Neural crest cell (in vitro differentiated cells): ENCODE results near the gene SLC25A13. TPM values are rescaled to one million over a fixed set of nuclear protein-coding genes. Genes with fewer than 3 reads are reported as not detected.

Source experiments
- DNase-seq: peaks from one replicate; pipeline ENCODE4 v3.0.0; 2021; ENCODE audit warnings: low read depth, mixed read lengths, low spot score
- H3K27ac Mint-ChIP-seq: one replicate; pipeline ENCODE4 v1.8.0; 2021; ENCODE audit warnings: mild to moderate bottlenecking, mixed read lengths; ENCODE audit not compliant: unreplicated experiment
- H3K27me3 Mint-ChIP-seq: 2 replicates; pipeline ENCODE4 v1.8.0; 2021; ENCODE audit warnings: low read depth, mild to moderate bottlenecking, mixed read lengths
- H3K36me3 Mint-ChIP-seq: 2 replicates; pipeline ENCODE4 v1.8.0; 2021; ENCODE audit warnings: low read depth, mild to moderate bottlenecking, mixed read lengths
- H3K4me1 Mint-ChIP-seq: 2 replicates; pipeline ENCODE4 v1.8.0; 2021; ENCODE audit warnings: mixed read lengths
- H3K4me3 Mint-ChIP-seq: one replicate; pipeline ENCODE4 v1.8.0; 2021; ENCODE audit warnings: mild to moderate bottlenecking, mixed read lengths
- H3K9me3 Mint-ChIP-seq: 2 replicates; pipeline ENCODE4 v1.8.0; 2021; ENCODE audit warnings: mixed read lengths
- total RNA-seq: library from RNA; stranded (reverse); gene quantifications from 2 replicates; pipeline ENCODE4 v1.2.1, GENCODE V29; 2021
- TF ChIP-seq, protein P1 (sequence below): fragments of 200-600 bp; sonication (generic); conservative IDR thresholded peaks from 2 replicates; pipeline ENCODE4 v1.5.0; 2021; ENCODE audit warnings: antibody characterized with exemption, mild to moderate bottlenecking

SLC25A13 gene
- total RNA-seq, 1 donor from 2014 or later = 68.3 TPM

DNA sequence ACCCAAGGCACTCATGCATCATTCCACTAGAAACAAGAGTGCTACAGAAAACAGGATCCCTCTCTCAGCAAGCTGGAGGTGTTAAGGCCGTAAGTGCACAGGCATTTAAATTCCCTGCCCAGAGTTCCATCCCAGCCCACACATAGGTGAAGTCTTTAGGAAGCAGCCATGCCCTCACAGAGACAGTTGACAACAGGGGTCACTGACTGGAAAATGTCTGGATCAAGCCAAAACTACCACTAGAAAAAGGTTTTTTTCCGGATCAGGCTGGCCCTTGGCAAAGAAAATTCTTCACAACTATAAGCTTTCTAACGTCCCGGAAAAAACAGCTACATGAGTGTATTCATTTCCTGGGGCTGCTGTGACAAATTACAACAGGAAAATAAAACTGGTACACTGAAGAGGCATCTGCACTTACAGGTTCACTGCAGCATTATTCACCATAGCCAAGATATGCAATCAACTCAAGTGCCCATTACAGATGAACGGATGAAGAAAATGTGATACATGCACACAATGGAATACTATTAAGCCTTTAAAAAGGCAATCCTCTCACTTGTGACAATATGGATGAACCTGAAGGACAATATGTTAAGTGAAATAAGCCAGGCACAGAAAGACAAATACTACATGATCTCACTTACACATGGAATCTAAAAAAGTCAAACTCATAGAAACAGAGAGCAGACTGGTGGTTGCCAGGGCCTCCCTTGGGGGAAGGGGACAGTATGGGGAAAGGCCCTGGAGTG is 52.5 kb downstream of the SLC25A13 start:
- H3K27me3 Mint-ChIP-seq = no peaks in the 10 kb centered on the region
- no peak overlapping the region for H3K27ac Mint-ChIP-seq
- H3K4me1 Mint-ChIP-seq = no peaks in the 10 kb centered on the region

DNA sequence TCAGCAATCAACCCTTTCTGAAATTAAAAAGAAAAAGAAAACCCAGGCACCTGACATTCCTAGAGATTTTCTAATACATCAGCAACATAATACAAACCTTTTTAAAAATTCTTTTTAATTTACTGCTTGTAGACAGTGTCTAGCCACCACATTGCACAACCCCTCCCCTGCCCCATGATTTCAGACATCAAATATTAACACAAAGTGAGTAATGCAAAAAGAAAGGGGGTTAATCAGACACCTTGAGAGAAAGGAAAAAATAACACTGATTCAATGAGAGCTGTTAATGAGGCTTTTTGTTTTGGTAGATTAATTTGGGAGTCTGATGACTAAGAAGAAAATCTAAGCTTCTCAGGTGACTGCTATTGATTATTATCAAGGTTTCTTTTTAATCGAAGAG is 55.3 kb downstream of the SLC25A13 start:
- H3K9me3 Mint-ChIP-seq = peaks cover 11% of the 10 kb centered on the region
- TF ChIP-seq, protein P1, sequence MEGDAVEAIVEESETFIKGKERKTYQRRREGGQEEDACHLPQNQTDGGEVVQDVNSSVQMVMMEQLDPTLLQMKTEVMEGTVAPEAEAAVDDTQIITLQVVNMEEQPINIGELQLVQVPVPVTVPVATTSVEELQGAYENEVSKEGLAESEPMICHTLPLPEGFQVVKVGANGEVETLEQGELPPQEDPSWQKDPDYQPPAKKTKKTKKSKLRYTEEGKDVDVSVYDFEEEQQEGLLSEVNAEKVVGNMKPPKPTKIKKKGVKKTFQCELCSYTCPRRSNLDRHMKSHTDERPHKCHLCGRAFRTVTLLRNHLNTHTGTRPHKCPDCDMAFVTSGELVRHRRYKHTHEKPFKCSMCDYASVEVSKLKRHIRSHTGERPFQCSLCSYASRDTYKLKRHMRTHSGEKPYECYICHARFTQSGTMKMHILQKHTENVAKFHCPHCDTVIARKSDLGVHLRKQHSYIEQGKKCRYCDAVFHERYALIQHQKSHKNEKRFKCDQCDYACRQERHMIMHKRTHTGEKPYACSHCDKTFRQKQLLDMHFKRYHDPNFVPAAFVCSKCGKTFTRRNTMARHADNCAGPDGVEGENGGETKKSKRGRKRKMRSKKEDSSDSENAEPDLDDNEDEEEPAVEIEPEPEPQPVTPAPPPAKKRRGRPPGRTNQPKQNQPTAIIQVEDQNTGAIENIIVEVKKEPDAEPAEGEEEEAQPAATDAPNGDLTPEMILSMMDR = no peak
- no peaks in the 10 kb centered on the region for H3K27me3 Mint-ChIP-seq
- DNase-seq = no peak
- H3K36me3 Mint-ChIP-seq = peaks cover 25% of the 10 kb centered on the region
- no peak overlapping the region for H3K27ac Mint-ChIP-seq
- no peak overlapping the region for H3K4me3 Mint-ChIP-seq
- H3K4me1 Mint-ChIP-seq = no peaks in the 10 kb centered on the region

More for the DNA sequence above, 52.5 kb downstream of the SLC25A13 start:
- H3K36me3 Mint-ChIP-seq = peaks cover 27% of the 10 kb centered on the region
- DNase-seq = no peak
- no peak overlapping the region for H3K4me3 Mint-ChIP-seq
- peaks cover 3% of the 10 kb centered on the region for H3K9me3 Mint-ChIP-seq
- TF ChIP-seq, protein P1 = no peak

DNA sequence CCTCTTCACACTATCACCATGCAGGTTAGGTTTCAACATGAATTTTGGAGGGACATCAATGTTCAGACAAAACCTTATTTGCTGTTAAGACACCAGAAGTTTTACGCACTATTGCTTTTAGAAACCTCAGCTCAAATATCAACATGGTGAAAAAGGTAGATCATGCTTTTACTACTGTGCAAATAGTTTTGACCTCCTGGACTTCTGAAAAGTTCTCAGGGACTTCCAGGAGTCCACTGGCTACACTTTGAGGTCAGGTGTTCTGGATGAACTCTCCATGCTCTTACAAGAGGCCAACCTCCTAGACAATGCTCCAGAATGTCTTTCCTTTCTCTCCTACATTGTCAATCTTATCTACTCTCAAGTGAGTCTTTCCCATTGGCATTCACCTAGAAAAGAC is 55.9 kb downstream of the SLC25A13 start:
- Mint-ChIP-seq H3K27ac (no peak overlapping the region), H3K4me3 (no peak overlapping the region), H3K36me3 (peaks cover 23% of the 10 kb centered on the region), H3K27me3 (no peaks in the 10 kb centered on the region), H3K9me3 (peaks cover 11% of the 10 kb centered on the region), H3K4me1 (no peaks in the 10 kb centered on the region)
- DNase-seq = no peak
- TF ChIP-seq, protein P1 = no peak

DNA sequence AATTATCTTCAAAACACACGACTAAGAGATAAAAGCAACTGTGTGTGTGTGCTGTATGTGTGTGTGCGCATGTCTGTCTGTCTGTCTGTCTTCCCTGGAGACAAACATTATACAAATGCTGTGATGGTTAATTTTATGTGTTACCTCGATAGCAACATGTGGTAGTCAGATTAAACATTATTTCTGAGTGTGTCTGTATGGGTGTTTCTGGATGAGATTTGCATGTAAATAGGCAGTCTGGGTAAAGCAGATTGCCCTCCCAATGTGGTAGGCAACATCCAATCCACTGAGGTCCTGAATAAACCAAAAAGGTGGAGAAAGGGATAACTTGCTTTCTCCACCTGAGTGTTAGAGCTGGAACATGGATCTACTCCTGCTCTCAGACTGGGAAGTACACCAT is 67.9 kb downstream of the SLC25A13 start:
- H3K4me1 Mint-ChIP-seq = peaks cover 9% of the 10 kb centered on the region
- H3K9me3 Mint-ChIP-seq = peaks cover 14% of the 10 kb centered on the region
- peaks cover 23% of the 10 kb centered on the region for H3K36me3 Mint-ChIP-seq
- no peak overlapping the region for H3K4me3 Mint-ChIP-seq
- no peak for DNase-seq
- H3K27me3 Mint-ChIP-seq = peaks cover 3% of the 10 kb centered on the region
- H3K27ac Mint-ChIP-seq = no peak overlapping the region
- TF ChIP-seq, protein P1 = no peak

DNA sequence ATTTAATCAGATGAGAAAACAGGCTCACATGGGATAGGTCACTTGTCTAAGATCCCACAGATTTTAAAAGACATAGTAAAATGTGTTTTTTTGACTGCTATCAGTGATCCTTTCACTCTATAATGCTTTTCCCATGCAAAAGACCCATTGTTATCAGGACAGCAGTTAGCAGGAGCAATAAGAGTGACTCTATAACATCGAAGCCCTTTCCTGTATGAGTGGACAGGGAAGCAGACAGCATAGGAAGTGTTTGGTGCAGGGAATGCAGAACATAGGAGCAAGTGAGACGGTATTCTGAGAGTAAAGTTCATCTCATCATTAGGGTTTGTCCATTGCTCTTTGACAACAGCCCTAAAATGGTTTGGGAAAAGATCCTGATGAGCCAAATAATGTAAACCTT is 68.5 kb downstream of the SLC25A13 start:
- Mint-ChIP-seq H3K9me3 (peaks cover 14% of the 10 kb centered on the region), H3K27me3 (peaks cover 3% of the 10 kb centered on the region), H3K4me3 (no peak overlapping the region), H3K4me1 (peaks cover 9% of the 10 kb centered on the region), H3K36me3 (peaks cover 22% of the 10 kb centered on the region), H3K27ac (no peak overlapping the region)
- no peak for DNase-seq
- TF ChIP-seq, protein P1 = no peak
